ENCODE results near the gene RTL1. TPM values are rescaled to one million over a fixed set of nuclear protein-coding genes. Genes with fewer than 3 reads are reported as not detected.

RTL1 gene
- total and polyA plus RNA-seq, 2 of the 8 experiments (the other 6 are each of a cell fraction or from before 2014, with no cell fraction given) = not detected

DNA sequence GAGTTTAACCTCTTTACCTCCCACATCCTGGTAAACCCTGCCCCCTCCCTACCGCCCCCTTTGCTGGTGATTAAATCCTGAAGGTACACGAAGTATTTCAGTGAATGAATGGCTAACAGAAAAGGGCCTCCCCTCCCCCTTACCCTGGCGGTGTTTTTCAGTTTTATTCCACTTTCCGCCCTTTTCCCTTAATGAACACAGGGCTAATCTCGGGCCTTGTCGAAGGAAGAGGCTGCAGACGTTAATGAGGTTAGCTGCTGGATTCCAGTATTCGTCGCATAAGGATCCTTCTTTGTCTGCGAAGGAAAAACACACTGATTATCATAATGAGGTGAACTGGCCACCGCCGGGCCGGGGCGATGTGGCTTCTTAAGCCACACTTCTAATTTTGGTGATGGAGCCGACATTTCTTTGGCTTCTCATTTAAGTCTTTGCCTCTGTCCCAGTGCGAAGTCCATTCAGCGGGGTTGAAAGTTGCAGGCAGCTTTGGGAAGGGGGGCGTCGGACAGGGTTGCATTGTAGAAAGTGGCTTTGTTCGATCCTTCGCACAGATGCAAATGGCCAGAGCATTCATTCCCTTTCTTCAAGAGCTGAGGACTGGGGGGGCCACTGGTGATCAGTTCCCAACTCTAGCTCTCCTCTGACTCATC, 71.1 kb downstream of the RTL1 start:
- H3K56ac ChIP-seq (replicated peaks; ENCODE audit: insufficient read length, low read depth, low read length) = no peak overlapping the region
- no peak overlapping the region for H3K27ac ChIP-seq (ENCODE audit: low read depth, low read length)
- H2AFZ ChIP-seq (ENCODE audit: low read length) = peak overlapping the region; percentile 62
- POLR2A ChIA-PET (ENCODE audit: partially characterized antibody) = no interaction called here
- no peak for TF ChIP-seq MAFK (IDR thresholded peaks at IDR 0.05; ENCODE audit: low read depth, low read length)
- TF ChIP-seq ASH2L (IDR thresholded peaks at IDR 0.05; ENCODE audit: low read length) = no peak
- TF ChIP-seq YY1 (IDR thresholded peaks at IDR 0.05; ENCODE audit: low read depth, low read length) = no peak
- TF ChIP-seq EGR1 (IDR thresholded peaks at IDR 0.05; ENCODE audit: borderline replicate concordance, low read depth, low read length) = no peak
- TF ChIP-seq POLR2A (IDR thresholded peaks at IDR 0.05; ENCODE audit: control extremely low read depth in 1 of 2, low read depth in 2 of 2, low read length in 2 of 2) = no peak
- no peak for TF ChIP-seq TCF12 (IDR thresholded peaks at IDR 0.05; ENCODE audit: low read depth, low read length)
- no peak for TF ChIP-seq SIRT6 (IDR thresholded peaks at IDR 0.05; ENCODE audit: low read length)
- TF ChIP-seq, protein P1, sequence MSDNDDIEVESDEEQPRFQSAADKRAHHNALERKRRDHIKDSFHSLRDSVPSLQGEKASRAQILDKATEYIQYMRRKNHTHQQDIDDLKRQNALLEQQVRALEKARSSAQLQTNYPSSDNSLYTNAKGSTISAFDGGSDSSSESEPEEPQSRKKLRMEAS (IDR thresholded peaks at IDR 0.05) = no peak
- no peak overlapping the region for H3K4me3 ChIP-seq (ENCODE audit: extremely low read depth in 1 of 4, insufficient read depth in 2 of 4, low read depth in 3 of 4, low read length in 4 of 4)
- no peak overlapping the region; the same call in 1 of the 2 replicates for H3K18ac ChIP-seq (ENCODE audit: extremely low read depth, low read length)
- no peak overlapping the region for H2BK5ac ChIP-seq (ENCODE audit: low read depth, low read length)
- H4K5ac ChIP-seq (ENCODE audit: insufficient read length, low read depth, low read length) = no peak overlapping the region
- H3K27me3 ChIP-seq (replicated peaks in 1 of 4; ENCODE audit: control insufficient read depth in 3 of 4, extremely low read depth in 1 of 4, insufficient read depth in 3 of 4, low read length in 3 of 4) = no peaks in the 10 kb centered on the region; a peak in 1 of 7 replicates
- H4K8ac ChIP-seq (ENCODE audit: extremely low read depth, insufficient read depth, low read length) = no peak overlapping the region
- no peak overlapping the region for H4K91ac ChIP-seq (replicated peaks; ENCODE audit: insufficient read length, low read length)
- no peak overlapping the region for H3K4ac ChIP-seq (replicated peaks; ENCODE audit: insufficient read length, low read depth, low read length)
- H3K23ac ChIP-seq (ENCODE audit: insufficient read length) = no peak overlapping the region
- no peaks in the 10 kb centered on the region for H4K20me1 ChIP-seq (replicated peaks in 1 of 2; ENCODE audit: control insufficient read depth in 1 of 2, insufficient read depth in 2 of 2, low read length in 2 of 2)
- peak overlapping the region; percentile 80; the same call in 1 of the 2 replicates for H2BK20ac ChIP-seq (ENCODE audit: low read length)
- no peak overlapping the region for H2BK12ac ChIP-seq (ENCODE audit: low read depth, low read length)
- H2BK120ac ChIP-seq (replicated peaks; ENCODE audit: low read depth, low read length) = no peak overlapping the region
- FAIRE-seq (peak; percentile 58), DNase-seq (ENCODE audit: low read depth in 1 of 2, low spot score in 2 of 2) (no peak)
- H3K79me2 ChIP-seq (ENCODE audit: control insufficient read depth in 1 of 2, insufficient read depth in 2 of 2, low read length in 2 of 2) = no peaks in the 10 kb centered on the region
- CTCF ChIA-PET (ENCODE audit: partially characterized antibody) = interaction anchor here (1.0 kb wide), 1 partner anchor 88 kb away, joined by 4 read pairs; no protein-coding TSS in a partner anchor
- H3K14ac ChIP-seq (ENCODE audit: insufficient read length) = no peak overlapping the region
- peak overlapping the region in 1 of 2 experiments; percentile 39; a peak in 1 of 4 replicates for H3K4me2 ChIP-seq (ENCODE audit: insufficient read depth in 1 of 2, low read depth in 2 of 2, low read length in 2 of 2)
- no peak overlapping the region for H2BK15ac ChIP-seq (ENCODE audit: low read length)
- no peaks in the 10 kb centered on the region; the same call in 1 of the 2 replicates for H3K23me2 ChIP-seq (ENCODE audit: low read depth, low read length)
- H3K9ac ChIP-seq (replicated peaks in 1 of 4; ENCODE audit: extremely low read depth in 1 of 4, low read depth in 3 of 4, low read length in 3 of 4) = no peak overlapping the region; a peak in 1 of 7 replicates
- H3K4me1 ChIP-seq (replicated peaks in 1 of 4; ENCODE audit: control insufficient read depth in 3 of 4, insufficient read depth in 4 of 4, low read length in 3 of 4) = peaks cover 1 to 19% (median 9%) of the 10 kb centered on the region in 4 experiments; a peak in 5 of 7 replicates
- 65% methylated on average over 21 of the region's 21 CpGs; no CpG with 5 or more reads in 1 of the 2 experiments for WGBS, 2 experiments (ENCODE audit: extremely low coverage in 1 of 2, insufficient coverage in 1 of 2, insufficient read length in 1 of 2, insufficient replicate concordance in 2 of 2, low coverage in 1 of 2, low lambda C conversion rate in 2 of 2, missing lambda C conversion rate in 1 of 2)
- no peak overlapping the region for H2AK5ac ChIP-seq (ENCODE audit: low read depth, low read length)
- no peaks in the 10 kb centered on the region for H3K79me1 ChIP-seq (ENCODE audit: low read depth, low read length)
- H3K36me3 ChIP-seq (ENCODE audit: control insufficient read depth in 2 of 4, insufficient read depth in 4 of 4, low read length in 3 of 4) = no peaks in the 10 kb centered on the region; a peak in 1 of 8 replicates
- H3K9me3 ChIP-seq (ENCODE audit: insufficient read depth in 2 of 2, low read depth in 1 of 2, low read length in 1 of 2) = peaks cover 0 to 8% of the 10 kb centered on the region in 2 experiments; a peak in 1 of 4 replicates

All from H1 (cell line).